OCI-LY7 (cell line): ENCODE results near the gene THEMIS.

Experiments used
- CTCF ChIP-seq: fragments of 200-600 bp; sonication (generic); conservative IDR thresholded peaks from 2 replicates; pipeline ENCODE4 v1.5.1; 2014; ENCODE audit warnings: mild to moderate bottlenecking, antibody characterized with exemption, low read length, moderate library complexity, mixed read lengths
- EZH2phosphoT487 ChIP-seq: fragments of 200-600 bp; sonication (generic); IDR thresholded peaks from 2 replicates; pipeline ENCODE4 v1.6.1; 2018; ENCODE audit warnings: low read depth, borderline replicate concordance, mild to moderate bottlenecking, mixed run types, antibody characterized with exemption, low read length, moderate library complexity, mixed read lengths

- TF ChIP-seq CTCF (no peak), EZH2phosphoT487 (no peak)
These were observed 182.2 kb downstream of the THEMIS start for GRCh38 chr6:127718694-127719093.
